Smooth muscle cell (in vitro differentiated cells): ENCODE measurements around the gene SERPINE1. TPM values are rescaled to one million over a fixed set of nuclear protein-coding genes. Genes with fewer than 3 reads are reported as not detected.

Source experiments
- DNase-seq: peaks from one replicate; lab custom pipeline; 2025; ENCODE audit not compliant: unreplicated experiment; lab: John Stamatoyannopoulos, UW
- H2AFZ ChIP-seq: fragments of 200-600 bp; sonication (generic); 2 replicates; pipeline ENCODE4 v1.6.0; 2016; ENCODE audit warnings: antibody characterized with exemption, low read depth, mild to moderate bottlenecking
- H3F3A ChIP-seq: fragments of 200-600 bp; sonication (generic); 2 replicates; pipeline ENCODE4 v1.6.0; 2017; ENCODE audit warnings: antibody characterized with exemption, low read depth
- H3K27ac ChIP-seq: fragments of 200-600 bp; sonication (generic); 2 replicates; pipeline ENCODE4 v1.5.1; 2016; ENCODE audit warnings: low read depth, mild to moderate bottlenecking
- H3K27me3 ChIP-seq: fragments of 200-600 bp; sonication (generic); 2 replicates; pipeline ENCODE4 v1.6.1; 2016; ENCODE audit warnings: low read depth, mild to moderate bottlenecking
- H3K36me3 ChIP-seq: fragments of 200-600 bp; sonication (generic); 2 replicates; pipeline ENCODE4 v1.5.1; 2016; ENCODE audit warnings: low read depth
- H3K4me1 ChIP-seq: fragments of 200-600 bp; sonication (generic); 2 replicates; pipeline ENCODE4 v1.5.1; 2016; ENCODE audit warnings: low read depth
- H3K4me2 ChIP-seq: fragments of 200-600 bp; sonication (generic); 2 replicates; pipeline ENCODE4 v1.6.0; 2016; ENCODE audit warnings: mild to moderate bottlenecking
- H3K4me3 ChIP-seq: fragments of 200-600 bp; sonication (generic); 2 replicates; pipeline ENCODE4 v1.5.1; 2016; ENCODE audit warnings: mild to moderate bottlenecking
- H3K79me2 ChIP-seq: fragments of 200-600 bp; sonication (generic); 2 replicates; pipeline ENCODE4 v1.6.0; 2016; ENCODE audit warnings: low read depth, mild to moderate bottlenecking
- H3K9ac ChIP-seq: fragments of 200-600 bp; sonication (generic); 2 replicates; pipeline ENCODE4 v1.6.0; 2016; ENCODE audit warnings: low read depth
- H3K9me3 ChIP-seq: fragments of 200-600 bp; sonication (generic); replicated peaks from 2 replicates; pipeline ENCODE4 v1.5.1; 2016; ENCODE audit warnings: low read depth
- H4K20me1 ChIP-seq: fragments of 200-600 bp; sonication (generic); 2 replicates; pipeline ENCODE4 v1.6.0; 2016; ENCODE audit warnings: low read depth
- CTCF ChIP-seq: fragments of 200-600 bp; sonication (generic); IDR thresholded peaks from 2 replicates; pipeline ENCODE4 v1.5.1; 2017; ENCODE audit warnings: borderline replicate concordance, mild to moderate bottlenecking, antibody characterized with exemption; ENCODE audit not compliant: insufficient read depth, poor library complexity, severe bottlenecking
- WGBS: methylation state at CpG from one replicate; pipeline ENCODE4 v1.1.7; 2016; ENCODE audit warnings: low lambda C conversion rate; 5-methylcytosine and 5-hydroxymethylcytosine counted together
- polyA plus RNA-seq: library from polyadenylated mRNA; unstranded; fragments of >200 nt; fragmentation: Nextera tagmentation; extraction: Ambion mirVana; gene quantifications from 2 replicates; pipeline ENCODE4 v1.2.1, GENCODE V29; 2016
- total RNA-seq: library from RNA; depleted of rRNA; stranded (reverse); fragments of >200 nt; gene quantifications from 2 replicates; pipeline ENCODE4 v1.2.3, GENCODE V29; 2014

SERPINE1 gene
- total and polyA plus RNA-seq, 2 experiments from 2014 or later = 435 to 495 TPM

GRCh38 chr7:101096331-101096956 is 30.5 kb upstream of the SERPINE1 start:
- Histone ChIP-seq H2AFZ (no peak overlapping the region), H3K4me1 (peaks cover 26% of the 10 kb centered on the region), H3K36me3 (no peaks in the 10 kb centered on the region), H3K4me3 (no peak overlapping the region), H3K9ac (no peak overlapping the region), H4K20me1 (no peaks in the 10 kb centered on the region), H3F3A (peaks cover 25% of the 10 kb centered on the region), H3K9me3 (no peaks in the 10 kb centered on the region), H3K27ac (no peak overlapping the region), H3K4me2 (no peak overlapping the region), H3K27me3 (no peaks in the 10 kb centered on the region), H3K79me2 (no peaks in the 10 kb centered on the region)
- 88% methylated on average over 6 of the region's 6 CpGs for WGBS
- DNase-seq = no peak
- TF ChIP-seq CTCF = no peak

GRCh38 chr7:101096957-101097347 is 30.0 kb upstream of the SERPINE1 start:
- Histone ChIP-seq H3K4me2 (no peak overlapping the region), H3K27me3 (no peaks in the 10 kb centered on the region), H2AFZ (no peak overlapping the region), H3K27ac (no peak overlapping the region), H3F3A (peaks cover 25% of the 10 kb centered on the region), H3K79me2 (no peaks in the 10 kb centered on the region), H3K9ac (no peak overlapping the region), H3K4me3 (no peak overlapping the region), H3K4me1 (peaks cover 26% of the 10 kb centered on the region), H3K9me3 (no peaks in the 10 kb centered on the region), H3K36me3 (no peaks in the 10 kb centered on the region), H4K20me1 (no peaks in the 10 kb centered on the region)
- DNase-seq = no peak
- WGBS = 94% methylated on average over 5 of the region's 5 CpGs
- no peak for TF ChIP-seq CTCF

GRCh38 chr7:101097561-101097960 is 29.3 kb upstream of the SERPINE1 start:
- Histone ChIP-seq H3K27me3 (no peaks in the 10 kb centered on the region), H3K79me2 (no peaks in the 10 kb centered on the region), H3K9ac (no peak overlapping the region), H3K4me1 (peaks cover 26% of the 10 kb centered on the region), H4K20me1 (no peaks in the 10 kb centered on the region), H3K4me3 (no peak overlapping the region), H3F3A (peaks cover 25% of the 10 kb centered on the region), H3K27ac (no peak overlapping the region), H3K9me3 (no peaks in the 10 kb centered on the region), H2AFZ (no peak overlapping the region), H3K4me2 (no peak overlapping the region), H3K36me3 (no peaks in the 10 kb centered on the region)
- no peak for DNase-seq
- no peak for TF ChIP-seq CTCF
- WGBS = 91% methylated on average over 4 of the region's 4 CpGs
